ENCODE results near the gene FRK. TPM values are rescaled to one million over a fixed set of nuclear protein-coding genes. Genes with fewer than 3 reads are reported as not detected.

The FRK gene
- total RNA-seq, 1 experiment from 2014 or later, result 17.2 TPM

GRCh38 chr6:115935361-115935760 lies 125.3 kb downstream of the FRK start:
- no peaks in the 10 kb centered on the region for H3F3A ChIP-seq (ENCODE audit: insufficient read depth, low read depth)
- no peaks in the 10 kb centered on the region for H3K9me3 ChIP-seq (ENCODE audit: insufficient read depth, low read depth)
- TF ChIP-seq CTCF (conservative IDR thresholded peaks at IDR 0.05) (no peak), EZH2 (IDR thresholded peaks at IDR 0.05; ENCODE audit: low read depth) (no peak)
- H3K9me2 ChIP-seq (ENCODE audit: insufficient read depth), result no peaks in the 10 kb centered on the region
- no TSS peak for BruUV-seq (replicated peaks)
- H3K27ac ChIP-seq, result no peak overlapping the region
- H4K20me1 ChIP-seq (ENCODE audit: insufficient read depth), result no peaks in the 10 kb centered on the region
- H3K79me2 ChIP-seq (ENCODE audit: low read depth), result no peaks in the 10 kb centered on the region
- no peak for DNase-seq
- no peaks in the 10 kb centered on the region for H3K27me3 ChIP-seq (ENCODE audit: insufficient read depth, low read depth)
- CTCF ChIA-PET, result no interaction called here
- H3K4me3 ChIP-seq, result no peak overlapping the region
- no peaks in the 10 kb centered on the region for H3K36me3 ChIP-seq (ENCODE audit: low read depth)
- H2AFZ ChIP-seq, result no peak overlapping the region
- no peak overlapping the region for H3K4me2 ChIP-seq
- POLR2A ChIA-PET (ENCODE audit: unreplicated experiment), result no interaction called here
- intact Hi-C loops (cut with micrococcal nuclease; ENCODE audit: unreplicated experiment), result no loop called here
- H3K4me1 ChIP-seq (replicated peaks; ENCODE audit: insufficient read depth), result no peaks in the 10 kb centered on the region

- Histone ChIP-seq H3K27me3 (ENCODE audit: insufficient read depth, low read depth) (no peaks in the 10 kb centered on the region), H3K27ac (no peak overlapping the region), H3K4me3 (no peak overlapping the region), H3F3A (ENCODE audit: insufficient read depth, low read depth) (no peaks in the 10 kb centered on the region), H3K36me3 (ENCODE audit: low read depth) (no peaks in the 10 kb centered on the region), H3K9me2 (ENCODE audit: insufficient read depth) (no peaks in the 10 kb centered on the region), H3K4me1 (replicated peaks; ENCODE audit: insufficient read depth) (no peaks in the 10 kb centered on the region), H4K20me1 (ENCODE audit: insufficient read depth) (no peaks in the 10 kb centered on the region), H3K9me3 (ENCODE audit: insufficient read depth, low read depth) (no peaks in the 10 kb centered on the region), H2AFZ (no peak overlapping the region), H3K4me2 (no peak overlapping the region), H3K79me2 (ENCODE audit: low read depth) (no peaks in the 10 kb centered on the region)
- no peak for TF ChIP-seq CTCF (conservative IDR thresholded peaks at IDR 0.05)
- TF ChIP-seq EZH2 (IDR thresholded peaks at IDR 0.05; ENCODE audit: low read depth), result no peak
- POLR2A ChIA-PET (ENCODE audit: unreplicated experiment), result no interaction called here
- BruUV-seq (replicated peaks), result no TSS peak
- CTCF ChIA-PET, result no interaction called here
- intact Hi-C loops (cut with micrococcal nuclease; ENCODE audit: unreplicated experiment), result no loop called here
- DNase-seq, result peak in 1 of 2 experiments; percentile 16
These were observed 125.9 kb downstream of the FRK start for GRCh38 chr6:115934829-115935228.

- TF ChIP-seq EZH2 (IDR thresholded peaks at IDR 0.05; ENCODE audit: low read depth) (no peak), CTCF (conservative IDR thresholded peaks at IDR 0.05) (no peak)
- H3K27ac ChIP-seq, result no peak overlapping the region
- no peaks in the 10 kb centered on the region for H3F3A ChIP-seq (ENCODE audit: insufficient read depth, low read depth)
- CTCF ChIA-PET, result no interaction called here
- no peak overlapping the region for H3K4me3 ChIP-seq
- H2AFZ ChIP-seq, result no peak overlapping the region
- H3K9me2 ChIP-seq (ENCODE audit: insufficient read depth), result no peaks in the 10 kb centered on the region
- peak in 1 of 2 experiments; percentile 10 for DNase-seq
- no peaks in the 10 kb centered on the region for H3K9me3 ChIP-seq (ENCODE audit: insufficient read depth, low read depth)
- H3K4me1 ChIP-seq (replicated peaks; ENCODE audit: insufficient read depth), result no peaks in the 10 kb centered on the region
- no TSS peak for BruUV-seq (replicated peaks)
- no peaks in the 10 kb centered on the region for H4K20me1 ChIP-seq (ENCODE audit: insufficient read depth)
- no peaks in the 10 kb centered on the region for H3K36me3 ChIP-seq (ENCODE audit: low read depth)
- intact Hi-C loops (cut with micrococcal nuclease; ENCODE audit: unreplicated experiment), result no loop called here
- H3K79me2 ChIP-seq (ENCODE audit: low read depth), result no peaks in the 10 kb centered on the region
- POLR2A ChIA-PET (ENCODE audit: unreplicated experiment), result no interaction called here
- H3K27me3 ChIP-seq (ENCODE audit: insufficient read depth, low read depth), result no peaks in the 10 kb centered on the region
- no peak overlapping the region for H3K4me2 ChIP-seq
These were observed 126.5 kb downstream of the FRK start for GRCh38 chr6:115934145-115934544.
